Measurements from ENCODE around the gene D2HGDH. TPM values are rescaled to one million over a fixed set of nuclear protein-coding genes. Genes with fewer than 3 reads are reported as not detected.

The D2HGDH gene
- total RNA-seq, 2 donors from 2014 or later: 38.7 to 55.3 TPM

DNA sequence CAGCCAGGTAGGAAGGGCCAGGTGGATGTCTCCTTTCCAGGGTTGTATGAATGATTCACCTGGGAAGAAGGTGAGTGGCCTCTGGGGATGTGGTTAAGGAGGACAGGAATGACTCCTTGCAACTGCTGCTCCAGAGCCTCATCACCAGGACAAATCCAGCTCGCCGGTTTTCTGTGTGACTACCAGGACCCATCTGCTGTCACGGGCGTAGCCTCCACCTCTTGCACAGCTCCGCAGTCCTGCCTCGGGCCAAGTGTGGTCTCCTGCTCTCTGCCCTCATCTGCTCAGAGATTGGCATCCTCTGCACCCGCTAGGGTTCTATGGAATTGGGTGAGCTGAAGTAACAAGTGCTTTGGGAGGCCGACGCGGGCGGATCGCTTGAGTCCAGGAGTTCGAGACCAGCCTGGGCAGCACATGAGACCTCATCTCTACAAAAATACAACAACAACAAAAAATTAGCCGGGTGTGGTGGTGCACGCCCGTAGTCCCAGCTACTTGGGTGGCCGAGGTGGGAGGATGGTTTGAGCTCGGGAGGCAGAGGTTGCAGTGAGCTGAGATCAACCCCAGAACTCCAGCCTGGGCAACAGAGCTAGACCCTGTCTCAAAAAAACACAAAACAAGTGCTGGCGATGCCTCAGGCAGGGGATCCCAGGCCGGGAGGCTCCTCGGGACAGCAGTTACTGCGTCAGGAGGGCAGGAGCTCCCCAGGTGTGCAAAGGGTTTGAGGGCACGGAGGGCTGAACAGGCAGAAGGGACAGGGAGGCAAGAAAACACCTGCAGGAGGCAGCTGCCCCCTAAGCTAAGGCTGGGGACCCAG lies 831 bp upstream of the D2HGDH start:
- TF ChIP-seq POLR2AphosphoS5 (IDR thresholded peaks at IDR 0.05) (no peak), POLR2A (IDR thresholded peaks at IDR 0.05) (no peak)
- TF ChIP-seq, protein P1, sequence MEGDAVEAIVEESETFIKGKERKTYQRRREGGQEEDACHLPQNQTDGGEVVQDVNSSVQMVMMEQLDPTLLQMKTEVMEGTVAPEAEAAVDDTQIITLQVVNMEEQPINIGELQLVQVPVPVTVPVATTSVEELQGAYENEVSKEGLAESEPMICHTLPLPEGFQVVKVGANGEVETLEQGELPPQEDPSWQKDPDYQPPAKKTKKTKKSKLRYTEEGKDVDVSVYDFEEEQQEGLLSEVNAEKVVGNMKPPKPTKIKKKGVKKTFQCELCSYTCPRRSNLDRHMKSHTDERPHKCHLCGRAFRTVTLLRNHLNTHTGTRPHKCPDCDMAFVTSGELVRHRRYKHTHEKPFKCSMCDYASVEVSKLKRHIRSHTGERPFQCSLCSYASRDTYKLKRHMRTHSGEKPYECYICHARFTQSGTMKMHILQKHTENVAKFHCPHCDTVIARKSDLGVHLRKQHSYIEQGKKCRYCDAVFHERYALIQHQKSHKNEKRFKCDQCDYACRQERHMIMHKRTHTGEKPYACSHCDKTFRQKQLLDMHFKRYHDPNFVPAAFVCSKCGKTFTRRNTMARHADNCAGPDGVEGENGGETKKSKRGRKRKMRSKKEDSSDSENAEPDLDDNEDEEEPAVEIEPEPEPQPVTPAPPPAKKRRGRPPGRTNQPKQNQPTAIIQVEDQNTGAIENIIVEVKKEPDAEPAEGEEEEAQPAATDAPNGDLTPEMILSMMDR (IDR thresholded peaks at IDR 0.05): no peak
- 88% methylated on average over 23 of the region's 23 CpGs for WGBS
- peak overlapping the region; percentile 82 to 90 for H3K27ac ChIP-seq
- intact Hi-C loops (cut with DNase I): loop anchor here (5.0 kb wide), 1 partner anchor 144 kb away; no protein-coding TSS in a partner anchor
- H3K4me1 ChIP-seq (replicated peaks): no peaks in the 10 kb centered on the region
- peak overlapping the region; percentile 79 to 93 for H3K4me3 ChIP-seq
- H3K27me3 ChIP-seq (replicated peaks; ENCODE audit: insufficient read depth): no peaks in the 10 kb centered on the region
- H3K9me3 ChIP-seq: no peaks in the 10 kb centered on the region
- DNase-seq (ENCODE audit: low spot score): no peak
- no peaks in the 10 kb centered on the region for H3K36me3 ChIP-seq

GRCh38 chr2:241734208-241734466 lies 293 bp upstream of the D2HGDH start:
- TF ChIP-seq, protein P1 (IDR thresholded peaks at IDR 0.05): no peak
- TF ChIP-seq POLR2A (IDR thresholded peaks at IDR 0.05) (no peak), POLR2AphosphoS5 (IDR thresholded peaks at IDR 0.05) (no peak)
- WGBS: 5% methylated on average over 21 of the region's 25 CpGs
- no peaks in the 10 kb centered on the region for H3K9me3 ChIP-seq
- no peaks in the 10 kb centered on the region for H3K36me3 ChIP-seq
- H3K27ac ChIP-seq: peak overlapping the region; percentile 82 to 90
- H3K4me1 ChIP-seq (replicated peaks): no peaks in the 10 kb centered on the region
- no peaks in the 10 kb centered on the region for H3K27me3 ChIP-seq (replicated peaks; ENCODE audit: insufficient read depth)
- intact Hi-C loops (cut with DNase I): loop anchor here (5.0 kb wide), 1 partner anchor 143 kb away; no protein-coding TSS in a partner anchor
- DNase-seq (ENCODE audit: low spot score): no peak
- H3K4me3 ChIP-seq: peak overlapping the region; percentile 79 to 93

DNA sequence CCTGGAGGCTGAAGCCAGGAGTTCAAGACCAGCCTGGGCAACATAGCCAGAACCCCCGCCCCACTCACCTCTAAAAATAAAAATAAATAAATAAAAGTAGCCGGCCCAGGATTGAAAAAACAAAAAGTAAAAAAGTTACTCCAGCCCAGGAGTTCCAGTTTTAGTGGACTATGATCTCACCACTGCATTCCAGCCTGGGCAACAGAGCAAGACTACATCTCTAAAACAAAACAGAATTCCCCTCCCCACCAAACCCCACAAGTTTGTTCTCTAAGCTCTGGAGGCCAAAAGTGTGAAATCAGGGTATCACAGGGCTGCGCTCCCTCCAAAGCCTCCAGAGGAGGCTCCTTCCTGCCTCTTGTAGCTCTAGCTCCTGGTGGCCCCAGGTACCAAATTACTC lies 1.7 kb downstream of the D2HGDH start:
- DNase-seq (ENCODE audit: low spot score): no peak
- intact Hi-C loops (cut with DNase I): no loop called here
- 81% methylated on average over 3 of the region's 3 CpGs for WGBS
- H3K4me1 ChIP-seq (replicated peaks): no peaks in the 10 kb centered on the region
- no peaks in the 10 kb centered on the region for H3K27me3 ChIP-seq (replicated peaks; ENCODE audit: insufficient read depth)
- no peak overlapping the region for H3K27ac ChIP-seq
- no peak for TF ChIP-seq POLR2AphosphoS5 (IDR thresholded peaks at IDR 0.05)
- no peak for TF ChIP-seq POLR2A (IDR thresholded peaks at IDR 0.05)
- TF ChIP-seq, protein P1 (IDR thresholded peaks at IDR 0.05): no peak
- H3K4me3 ChIP-seq: no peak overlapping the region
- no peaks in the 10 kb centered on the region for H3K36me3 ChIP-seq
- no peaks in the 10 kb centered on the region for H3K9me3 ChIP-seq

DNA sequence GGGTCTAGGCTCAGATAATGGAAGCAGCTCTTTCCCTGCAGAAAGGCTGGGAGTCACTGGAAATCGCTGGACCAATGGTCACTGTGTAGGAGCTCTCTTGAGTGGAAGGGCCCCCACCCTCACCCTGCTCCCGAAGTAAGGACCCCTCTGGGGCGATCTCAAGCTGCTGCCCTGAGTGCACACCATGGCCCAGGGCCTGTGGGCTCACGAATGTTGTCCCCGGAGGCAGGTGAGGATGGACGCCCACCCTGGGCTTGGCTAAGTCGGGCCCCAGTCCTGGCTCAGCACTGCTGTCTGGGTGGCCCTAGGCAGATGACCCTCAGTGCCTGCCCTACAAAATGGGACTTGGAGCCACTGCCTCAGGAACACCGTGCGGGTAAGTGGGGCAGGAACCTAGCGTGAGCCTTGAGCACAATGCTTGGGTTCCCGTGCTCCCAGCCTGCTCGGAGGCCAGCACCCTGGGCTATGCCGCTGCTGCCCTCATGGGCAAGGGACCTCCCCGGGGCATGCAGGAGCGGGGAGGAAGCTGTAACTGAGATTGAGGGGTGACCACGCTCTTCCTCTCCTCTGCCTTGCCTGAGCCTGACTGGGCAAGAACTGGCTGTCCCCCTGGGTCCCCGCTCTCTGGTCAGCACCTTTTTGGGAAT lies 3.7 kb downstream of the D2HGDH start:
- TF ChIP-seq, protein P1 (IDR thresholded peaks at IDR 0.05): no peak
- TF ChIP-seq POLR2A (IDR thresholded peaks at IDR 0.05) (no peak), POLR2AphosphoS5 (IDR thresholded peaks at IDR 0.05) (no peak)
- no peak for DNase-seq (ENCODE audit: low spot score)
- Histone ChIP-seq H3K36me3 (no peaks in the 10 kb centered on the region), H3K4me1 (replicated peaks) (no peaks in the 10 kb centered on the region), H3K27me3 (replicated peaks; ENCODE audit: insufficient read depth) (no peaks in the 10 kb centered on the region), H3K4me3 (no peak overlapping the region), H3K27ac (no peak overlapping the region), H3K9me3 (no peaks in the 10 kb centered on the region)
- WGBS: 93% methylated on average over 17 of the region's 17 CpGs
- intact Hi-C loops (cut with DNase I): no loop called here

All from prostate gland (tissue), 2 donors.